GM19467 (cell line): ENCODE data around the gene HERPUD1.

Source experiments
- ATAC-seq: cut with Tn5 transposase; IDR thresholded peaks from one replicate; pipeline ENCODE4 v1.9.1; 2021; ENCODE audit warnings: mild to moderate bottlenecking, moderate library complexity; ENCODE audit not compliant: unreplicated experiment

HERPUD1 gene

DNA sequence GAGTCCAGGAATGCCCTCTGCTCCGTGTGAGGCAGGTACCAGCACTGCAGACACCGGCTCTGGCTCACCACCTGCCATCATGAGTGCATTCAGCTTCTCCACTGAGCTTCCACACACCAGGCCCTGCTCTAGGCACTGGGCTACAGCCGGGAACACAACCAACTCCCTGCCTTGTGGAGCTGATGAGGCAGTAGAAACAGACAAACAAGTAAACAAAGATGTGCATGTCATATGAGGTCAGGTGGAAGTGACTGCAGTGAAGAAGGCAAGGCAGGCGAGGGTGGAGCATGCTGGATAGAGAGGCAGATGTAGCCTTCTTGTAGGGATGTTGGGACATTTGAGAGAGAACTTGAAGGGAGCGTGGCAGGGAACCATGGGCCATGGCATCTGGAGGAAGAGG, 62.4 kb downstream of the HERPUD1 start:
- no peak for ATAC-seq
